Subcutaneous adipose tissue (tissue), 4 donors: Measurements from ENCODE around the gene KCNMA1. TPM values are rescaled to one million over a fixed set of nuclear protein-coding genes. Genes with fewer than 3 reads are reported as not detected.

Source experiments
- CTCF ChIP-seq: fragments of 450-650 bp; IDR thresholded peaks from one replicate; pipeline ENCODE4 v1.5.1; 2016; ENCODE audit warnings: low read depth, mild to moderate bottlenecking, control low read depth, antibody characterized with exemption, moderate library complexity
- total RNA-seq, 4 donors: library from RNA; depleted of rRNA; stranded (reverse); fragments of >200 nt; gene quantifications; one replicate each; pipeline ENCODE4 v1.1.0, GENCODE V29; 2016

KCNMA1 gene
- total RNA-seq, 4 donors from 2014 or later, result 10.3 to 91.5 (median 23.8) TPM

GRCh38 chr10:77485847-77486246, 151.8 kb downstream of the KCNMA1 start:
- no peak for TF ChIP-seq CTCF

GRCh38 chr10:77482072-77482471, 155.5 kb downstream of the KCNMA1 start:
- TF ChIP-seq CTCF, result no peak

GRCh38 chr10:77479586-77479985, 158.0 kb downstream of the KCNMA1 start:
- no peak for TF ChIP-seq CTCF

- no peak for TF ChIP-seq CTCF
These were observed 158.6 kb downstream of the KCNMA1 start for GRCh38 chr10:77478962-77479359.

- no peak for TF ChIP-seq CTCF
These were observed 159.2 kb downstream of the KCNMA1 start for GRCh38 chr10:77478247-77478961.

- no peak for TF ChIP-seq CTCF
These were observed 162.1 kb downstream of the KCNMA1 start for GRCh38 chr10:77475522-77475921.

- no peak for TF ChIP-seq CTCF
These were observed 162.7 kb downstream of the KCNMA1 start for GRCh38 chr10:77474939-77475338.
